Measurements from ENCODE around the gene ADGRG6.

ADGRG6 gene

DNA sequence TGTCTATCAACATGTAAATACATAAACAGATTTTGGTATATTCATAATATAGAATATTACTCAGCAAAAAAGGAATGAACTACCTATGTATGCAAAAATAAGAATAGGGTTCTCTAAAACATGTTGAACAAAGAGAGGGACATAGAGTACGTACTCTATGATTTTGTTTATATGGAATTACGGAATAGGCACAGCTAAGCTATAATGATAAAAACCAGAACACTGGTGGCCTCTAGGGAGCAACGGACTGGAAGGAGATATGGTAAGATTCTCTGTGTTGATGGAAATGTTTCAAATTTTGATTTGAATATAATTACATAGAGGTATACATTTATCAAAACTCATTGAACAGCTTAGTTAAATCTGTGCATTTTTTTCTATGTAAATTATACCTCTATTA, 19.6 kb downstream of the ADGRG6 start:
- no peaks in the 10 kb centered on the region for H3K79me2 ChIP-seq (ENCODE audit: insufficient read depth, low read length)
- no peak overlapping the region for H3K9ac ChIP-seq (ENCODE audit: low read length)
- H3K4me3 ChIP-seq (ENCODE audit: low read depth, low read length, poor library complexity, severe bottlenecking): no peak overlapping the region
- no peaks in the 10 kb centered on the region for H3K27me3 ChIP-seq (ENCODE audit: insufficient read depth, low read length)
- H3K9me2 ChIP-seq (ENCODE audit: low read depth, low read length): no peaks in the 10 kb centered on the region
- no peak overlapping the region for H3K27ac ChIP-seq (ENCODE audit: low read depth, low read length, poor library complexity, severe bottlenecking)
- no peak overlapping the region for H2AFZ ChIP-seq (ENCODE audit: low read length)
- H3F3A ChIP-seq (ENCODE audit: insufficient read depth, low read length): no peaks in the 10 kb centered on the region
- H3K4me1 ChIP-seq (ENCODE audit: insufficient read depth, low read length, severe bottlenecking): no peaks in the 10 kb centered on the region
- H3K36me3 ChIP-seq (ENCODE audit: insufficient read depth, low read length): no peaks in the 10 kb centered on the region
- no peaks in the 10 kb centered on the region for H3K9me3 ChIP-seq (ENCODE audit: low read length)
- H4K20me1 ChIP-seq (ENCODE audit: insufficient read depth, low read length): no peaks in the 10 kb centered on the region
- no peak overlapping the region for H3K4me2 ChIP-seq (ENCODE audit: low read length)
- no peak for TF ChIP-seq EZH2 (IDR thresholded peaks at IDR 0.05; ENCODE audit: borderline replicate concordance, low read length)
- no peak for TF ChIP-seq CTCF (IDR thresholded peaks at IDR 0.05; ENCODE audit: low read length)

DNA sequence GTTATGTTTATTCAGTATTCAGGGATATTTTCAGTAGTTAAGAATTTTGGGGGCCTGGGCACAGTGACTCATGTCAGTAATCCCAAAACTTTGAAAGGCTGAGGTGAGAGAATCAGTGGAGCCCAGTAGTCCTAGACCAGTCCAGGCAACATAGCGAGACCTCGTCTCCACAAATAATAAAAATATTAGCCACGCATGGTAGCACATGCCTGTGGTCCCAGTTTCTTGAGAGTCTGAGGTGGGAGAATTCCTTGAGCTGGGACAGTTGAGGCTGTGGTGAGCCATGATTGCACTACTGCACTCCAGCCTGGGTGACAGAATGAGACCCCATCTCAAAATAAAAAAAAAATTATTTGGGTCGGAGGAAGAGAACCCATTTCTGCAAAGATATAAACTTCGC, 20.3 kb downstream of the ADGRG6 start:
- no peaks in the 10 kb centered on the region for H3K4me1 ChIP-seq (ENCODE audit: insufficient read depth, low read length, severe bottlenecking)
- H3K9me3 ChIP-seq (ENCODE audit: low read length): no peaks in the 10 kb centered on the region
- TF ChIP-seq CTCF (IDR thresholded peaks at IDR 0.05; ENCODE audit: low read length) (no peak), EZH2 (IDR thresholded peaks at IDR 0.05; ENCODE audit: borderline replicate concordance, low read length) (no peak)
- H3K9me2 ChIP-seq (ENCODE audit: low read depth, low read length): no peaks in the 10 kb centered on the region
- no peaks in the 10 kb centered on the region for H3K27me3 ChIP-seq (ENCODE audit: insufficient read depth, low read length)
- H4K20me1 ChIP-seq (ENCODE audit: insufficient read depth, low read length): no peaks in the 10 kb centered on the region
- H3K36me3 ChIP-seq (ENCODE audit: insufficient read depth, low read length): no peaks in the 10 kb centered on the region
- no peak overlapping the region for H3K9ac ChIP-seq (ENCODE audit: low read length)
- no peak overlapping the region for H3K4me2 ChIP-seq (ENCODE audit: low read length)
- H3K79me2 ChIP-seq (ENCODE audit: insufficient read depth, low read length): no peaks in the 10 kb centered on the region
- H3K27ac ChIP-seq (ENCODE audit: low read depth, low read length, poor library complexity, severe bottlenecking): no peak overlapping the region
- no peak overlapping the region for H3K4me3 ChIP-seq (ENCODE audit: low read depth, low read length, poor library complexity, severe bottlenecking)
- no peak overlapping the region for H2AFZ ChIP-seq (ENCODE audit: low read length)
- H3F3A ChIP-seq (ENCODE audit: insufficient read depth, low read length): no peaks in the 10 kb centered on the region

DNA sequence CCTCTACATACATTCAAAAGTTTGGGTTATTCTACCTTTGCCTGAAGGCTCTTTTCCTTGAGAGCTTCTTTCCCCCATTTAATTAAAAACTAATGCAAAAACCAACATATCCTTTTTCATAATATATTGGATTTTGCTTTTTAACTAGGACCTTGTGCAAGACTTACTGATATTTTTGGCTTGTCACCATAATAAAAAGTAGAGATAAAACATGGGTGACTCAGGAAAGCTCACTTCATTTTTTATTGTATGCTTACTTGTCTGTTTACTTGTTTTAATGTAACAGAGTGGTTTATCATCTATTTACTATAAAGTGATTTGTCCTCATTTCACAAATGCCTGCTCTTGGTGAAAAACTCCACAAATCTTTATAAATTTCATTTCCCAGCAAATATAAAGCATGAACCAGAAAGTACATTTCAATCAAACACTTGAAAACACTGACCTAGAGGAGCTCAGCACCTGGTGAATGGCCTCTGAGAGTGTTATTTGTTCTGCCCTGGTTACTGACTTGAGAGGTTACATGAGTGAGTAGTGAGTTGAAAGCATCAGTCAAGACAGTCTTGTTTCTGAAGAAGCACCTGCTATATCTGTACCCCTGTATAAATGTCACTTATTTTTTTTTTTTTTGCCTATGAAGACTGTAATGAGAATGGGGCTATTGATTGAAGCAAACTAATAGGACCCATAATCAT, 20.8 kb downstream of the ADGRG6 start:
- Histone ChIP-seq H3F3A (ENCODE audit: insufficient read depth, low read length) (no peaks in the 10 kb centered on the region), H3K36me3 (ENCODE audit: insufficient read depth, low read length) (no peaks in the 10 kb centered on the region), H3K4me2 (ENCODE audit: low read length) (no peak overlapping the region), H3K9me2 (ENCODE audit: low read depth, low read length) (no peaks in the 10 kb centered on the region), H2AFZ (ENCODE audit: low read length) (no peak overlapping the region), H4K20me1 (ENCODE audit: insufficient read depth, low read length) (no peaks in the 10 kb centered on the region), H3K4me3 (ENCODE audit: low read depth, low read length, poor library complexity, severe bottlenecking) (no peak overlapping the region), H3K9me3 (ENCODE audit: low read length) (no peaks in the 10 kb centered on the region), H3K79me2 (ENCODE audit: insufficient read depth, low read length) (no peaks in the 10 kb centered on the region), H3K27ac (ENCODE audit: low read depth, low read length, poor library complexity, severe bottlenecking) (no peak overlapping the region), H3K9ac (ENCODE audit: low read length) (no peak overlapping the region), H3K27me3 (ENCODE audit: insufficient read depth, low read length) (no peaks in the 10 kb centered on the region), H3K4me1 (ENCODE audit: insufficient read depth, low read length, severe bottlenecking) (no peaks in the 10 kb centered on the region)
- no peak for TF ChIP-seq EZH2 (IDR thresholded peaks at IDR 0.05; ENCODE audit: borderline replicate concordance, low read length)

DNA sequence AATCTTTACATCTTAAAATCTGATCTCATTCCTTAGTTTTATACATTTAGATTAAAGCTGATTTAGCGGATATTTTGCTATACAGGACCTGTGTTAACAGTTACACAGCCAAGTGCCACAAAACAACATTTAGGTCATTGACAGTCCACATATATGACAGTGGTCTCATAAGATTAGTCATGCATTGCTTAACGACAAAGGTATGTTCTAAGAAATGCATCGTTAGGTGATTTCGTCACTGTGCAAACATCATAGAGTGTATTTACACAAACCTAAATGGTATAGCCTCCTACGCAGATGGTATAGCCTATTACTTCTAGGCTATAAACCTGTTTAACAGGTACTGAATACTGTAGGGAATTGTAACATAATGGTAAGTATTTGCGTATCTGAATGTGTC, 21.6 kb downstream of the ADGRG6 start:
- Histone ChIP-seq H2AFZ (ENCODE audit: low read length) (no peak overlapping the region), H3K4me3 (ENCODE audit: low read depth, low read length, poor library complexity, severe bottlenecking) (no peak overlapping the region), H3K9me3 (ENCODE audit: low read length) (no peaks in the 10 kb centered on the region), H3K4me2 (ENCODE audit: low read length) (no peak overlapping the region), H3K27me3 (ENCODE audit: insufficient read depth, low read length) (no peaks in the 10 kb centered on the region), H4K20me1 (ENCODE audit: insufficient read depth, low read length) (no peaks in the 10 kb centered on the region), H3K36me3 (ENCODE audit: insufficient read depth, low read length) (no peaks in the 10 kb centered on the region), H3K4me1 (ENCODE audit: insufficient read depth, low read length, severe bottlenecking) (no peaks in the 10 kb centered on the region), H3K79me2 (ENCODE audit: insufficient read depth, low read length) (no peaks in the 10 kb centered on the region), H3K9me2 (ENCODE audit: low read depth, low read length) (no peaks in the 10 kb centered on the region), H3F3A (ENCODE audit: insufficient read depth, low read length) (no peaks in the 10 kb centered on the region), H3K27ac (ENCODE audit: low read depth, low read length, poor library complexity, severe bottlenecking) (no peak overlapping the region), H3K9ac (ENCODE audit: low read length) (no peak overlapping the region)
- no peak for TF ChIP-seq CTCF (IDR thresholded peaks at IDR 0.05; ENCODE audit: low read length)
- no peak for TF ChIP-seq EZH2 (IDR thresholded peaks at IDR 0.05; ENCODE audit: borderline replicate concordance, low read length)

All from OCI-LY1 (cell line).